NCI-H510A (cell line): ENCODE measurements around the gene SOCS3.

ENCODE experiments used
- DNase-seq: peaks from one replicate; lab custom pipeline; 2025; lab: John Stamatoyannopoulos, UW

Gene SOCS3

GRCh38 chr17:78359997-78360370 is at the start of gene SOCS3:
TSS of gene SOCS3 (minus strand) at chr17:78360077. CDS start at chr17:78359095, 982 bp downstream.
- peak; percentile 96 for DNase-seq

GRCh38 chr17:78409191-78409928 is 49.5 kb upstream of the SOCS3 start:
- DNase-seq, result peak; percentile 60

DNA sequence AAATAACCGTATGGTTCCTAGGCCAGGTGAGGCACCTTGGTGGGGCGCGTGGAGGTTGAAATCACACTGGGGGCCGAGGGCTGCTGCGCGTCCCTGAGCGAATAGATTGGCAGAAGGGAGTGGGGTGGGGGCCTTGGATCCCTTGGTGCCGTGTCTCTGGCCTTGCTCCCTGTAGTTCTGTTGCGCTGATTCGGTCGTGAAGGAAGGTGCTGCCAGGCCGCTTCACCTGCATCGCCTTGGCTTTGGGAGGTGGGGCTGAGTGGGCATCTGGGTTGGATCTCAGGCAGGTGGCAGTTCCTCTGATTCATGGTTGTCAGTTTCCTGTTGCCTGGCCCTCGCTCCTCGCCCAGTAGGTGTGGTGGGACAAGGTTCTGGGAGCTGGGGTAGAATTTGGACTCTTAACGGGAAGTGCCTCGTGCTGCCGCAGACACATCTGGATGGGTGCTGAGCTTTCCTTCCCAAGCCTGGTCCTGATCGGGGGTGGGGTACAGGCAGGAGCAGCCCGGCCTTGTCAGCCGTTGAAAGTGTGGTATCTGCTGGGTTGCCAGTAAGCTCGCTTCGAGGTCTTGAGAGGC is 48.7 kb upstream of the SOCS3 start:
- no peak for DNase-seq

DNA sequence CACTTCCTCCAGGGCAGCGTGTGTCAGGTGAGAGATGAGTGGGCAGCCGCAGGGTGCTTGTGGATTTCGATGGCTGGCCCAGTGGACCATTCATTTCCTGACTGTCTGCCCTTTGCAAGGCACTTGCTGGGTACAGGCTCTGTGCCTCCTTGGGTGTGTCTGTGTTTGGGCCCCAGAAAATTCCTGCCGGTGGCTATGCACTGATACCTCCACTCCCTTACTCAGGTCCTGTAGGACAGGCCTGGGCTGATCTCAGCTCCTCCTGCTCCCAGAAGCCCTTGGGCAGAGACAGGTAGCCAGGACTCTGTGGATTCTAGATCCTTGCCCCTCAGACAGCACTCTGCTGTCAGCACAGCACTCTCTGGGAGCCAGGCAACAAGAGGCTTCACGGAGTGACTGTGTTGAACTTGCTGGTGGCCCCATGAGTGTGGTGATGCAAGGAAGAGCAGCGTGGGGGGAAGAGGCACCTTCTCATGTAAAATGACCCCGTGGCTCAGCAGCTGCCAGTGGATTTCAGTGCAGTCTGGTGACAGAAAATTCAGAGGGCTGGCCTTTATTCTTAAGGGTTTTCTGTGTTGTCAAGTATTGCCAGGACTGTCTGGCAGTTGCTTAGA is 47.6 kb upstream of the SOCS3 start:
- DNase-seq, result no peak

- no peak for DNase-seq
Observed at GRCh38 chr17:78406920-78407319, 47.0 kb upstream of the SOCS3 start.

DNA sequence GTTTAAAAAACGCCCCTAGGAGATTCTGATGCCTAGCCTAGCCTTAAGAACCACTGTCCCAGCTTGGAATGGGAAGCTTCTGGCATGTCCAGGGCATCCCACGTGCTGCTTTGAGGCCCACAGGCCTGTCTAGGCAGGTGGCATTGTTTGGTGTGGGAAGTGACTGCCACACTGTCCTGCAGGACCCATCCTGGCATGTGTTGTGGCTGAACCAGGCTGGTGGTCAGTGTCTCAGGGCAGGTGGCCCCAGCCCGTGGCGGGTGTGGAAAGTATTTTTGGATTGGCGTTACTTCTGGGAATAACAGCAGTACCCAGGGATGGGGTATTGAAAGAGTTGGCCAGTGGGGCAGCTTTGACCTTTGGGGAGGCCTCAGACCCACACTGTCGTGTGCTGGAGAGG is 46.5 kb upstream of the SOCS3 start:
- DNase-seq, result no peak

DNA sequence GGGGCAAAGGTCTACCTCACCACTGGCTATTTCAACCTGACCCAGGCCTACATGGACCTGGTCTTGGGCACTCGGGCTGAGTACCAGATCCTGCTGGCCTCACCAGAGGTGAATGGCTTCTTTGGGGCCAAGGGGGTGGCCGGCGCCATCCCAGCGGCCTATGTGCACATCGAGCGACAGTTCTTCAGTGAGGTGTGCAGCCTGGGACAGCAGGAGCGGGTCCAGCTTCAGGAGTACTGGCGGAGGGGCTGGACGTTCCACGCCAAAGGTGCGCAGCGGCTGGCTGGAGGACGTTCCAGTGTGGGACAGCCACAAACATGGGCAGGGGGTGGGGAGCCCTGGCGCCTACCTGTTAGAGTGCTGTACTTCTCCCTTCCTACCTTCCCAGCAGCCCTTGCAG is 43.9 kb upstream of the SOCS3 start:
- no peak for DNase-seq

DNA sequence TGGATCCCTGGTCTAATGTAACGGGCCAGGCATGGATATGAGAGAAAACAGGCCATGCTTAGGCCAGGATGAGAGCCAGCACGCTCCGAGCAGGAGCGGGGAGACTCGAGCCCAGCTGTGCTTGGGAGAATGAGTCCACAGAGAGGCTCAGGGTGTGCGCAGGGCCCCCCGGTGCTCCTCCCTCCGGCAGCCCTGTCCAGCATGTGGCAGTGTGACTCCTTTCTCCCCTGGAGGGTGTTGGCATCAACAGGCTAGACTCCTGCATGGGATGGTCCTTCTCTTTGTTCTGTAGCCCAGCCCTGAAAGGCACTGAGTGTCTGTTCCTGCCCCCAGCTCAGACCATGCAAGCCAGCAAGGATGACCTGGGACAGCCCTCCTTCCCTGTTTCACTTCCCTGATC is 42.0 kb upstream of the SOCS3 start:
- DNase-seq, result no peak

DNA sequence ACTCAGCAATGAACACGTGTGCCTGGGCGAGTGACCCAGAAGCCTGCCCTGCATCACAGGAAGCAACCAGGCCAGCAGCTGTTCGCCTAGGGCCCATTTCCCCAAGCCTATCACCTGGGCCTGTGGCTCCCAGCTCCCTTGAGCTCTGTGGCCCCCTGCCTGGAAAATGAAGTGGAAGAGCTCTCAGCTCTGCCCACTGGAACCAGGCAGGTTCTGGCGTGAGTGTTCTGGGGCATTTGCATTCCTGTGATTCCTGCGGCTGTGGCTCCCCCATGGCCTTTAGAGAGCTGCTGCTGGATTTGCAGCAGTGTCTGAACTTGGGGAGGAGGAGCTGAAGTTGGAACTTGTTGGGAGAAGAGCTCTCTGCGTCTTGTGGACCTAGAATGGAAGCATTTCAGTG is 41.4 kb upstream of the SOCS3 start:
- DNase-seq, result no peak

- no peak for DNase-seq
Observed at GRCh38 chr17:78400581-78401240, 40.8 kb upstream of the SOCS3 start.

- DNase-seq, result no peak
Observed at GRCh38 chr17:78399693-78400144, 39.8 kb upstream of the SOCS3 start.

- no peak for DNase-seq
Observed at GRCh38 chr17:78399028-78399692, 39.3 kb upstream of the SOCS3 start.

GRCh38 chr17:78398390-78398789 is 38.5 kb upstream of the SOCS3 start:
- DNase-seq, result no peak

- no peak for DNase-seq
Observed at GRCh38 chr17:78397681-78398101, 37.8 kb upstream of the SOCS3 start.

- no peak for DNase-seq
Observed at GRCh38 chr17:78396441-78397337, 36.8 kb upstream of the SOCS3 start.

- DNase-seq, result no peak
Observed at GRCh38 chr17:78395155-78395554, 35.3 kb upstream of the SOCS3 start.

DNA sequence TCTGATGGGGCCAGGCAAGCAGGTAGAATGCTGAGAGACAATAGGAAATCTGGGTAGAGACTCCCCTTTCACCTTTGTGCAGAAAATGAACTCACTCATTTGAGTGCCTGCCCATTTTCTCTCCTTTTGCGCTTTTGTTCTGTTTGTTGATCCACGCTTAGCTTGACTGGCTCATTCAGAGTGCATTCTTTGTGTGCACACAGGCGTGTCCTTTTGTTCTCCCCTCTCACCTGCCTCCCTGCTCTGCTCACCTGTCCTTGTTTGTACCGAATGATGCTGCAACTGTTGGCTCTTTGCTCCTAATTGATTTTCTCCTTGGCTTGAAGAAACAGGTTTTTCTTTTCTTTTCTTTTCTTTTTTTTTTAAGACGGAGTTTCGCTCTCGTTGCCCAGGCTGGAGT is 34.3 kb upstream of the SOCS3 start:
- DNase-seq, result peak; percentile 79

GRCh38 chr17:78393575-78393974 is 33.7 kb upstream of the SOCS3 start:
- no peak for DNase-seq

- no peak for DNase-seq
Observed at GRCh38 chr17:78392295-78392694, 32.4 kb upstream of the SOCS3 start.

DNA sequence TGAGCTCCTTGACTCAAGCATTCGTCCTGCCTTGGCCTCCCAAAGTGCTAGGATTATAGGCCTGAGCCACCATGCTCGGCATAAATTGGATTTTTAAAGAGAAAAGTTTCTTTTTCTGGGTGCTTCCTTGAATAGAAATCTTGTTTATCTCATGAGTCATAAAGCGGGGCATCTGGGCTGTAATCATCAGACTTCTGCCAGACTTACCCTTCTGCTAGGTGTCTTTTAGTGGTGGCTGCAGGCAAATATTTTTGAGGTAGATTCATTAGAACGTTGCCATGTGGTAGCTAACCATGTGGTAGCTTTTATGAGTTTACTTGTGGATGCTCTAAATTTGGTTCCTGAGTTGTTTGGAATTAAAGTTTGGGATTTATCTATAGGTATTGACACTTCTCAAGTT is 32.0 kb upstream of the SOCS3 start:
- no peak for DNase-seq

DNA sequence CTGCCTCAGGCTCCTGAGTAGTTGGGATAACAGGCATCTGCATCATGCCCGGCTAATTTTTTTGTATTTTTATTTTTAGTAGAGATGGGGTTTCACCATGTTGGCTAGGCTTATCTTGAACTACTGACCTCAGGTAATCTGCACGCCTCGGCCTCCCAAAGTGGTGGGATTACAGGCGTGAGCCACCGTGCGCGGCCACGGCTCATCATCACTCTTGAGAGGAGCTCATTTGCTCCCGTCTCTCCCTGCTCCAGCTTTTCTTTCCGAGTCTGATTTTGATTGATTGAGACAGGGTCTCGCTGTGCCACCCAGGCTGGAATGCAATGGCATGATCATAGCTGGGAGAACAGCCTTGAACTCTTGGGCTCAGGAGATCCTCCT is 31.2 kb upstream of the SOCS3 start:
- DNase-seq, result no peak
